ENCODE data around the gene PRKAB2. TPM values are rescaled to one million over a fixed set of nuclear protein-coding genes. Genes with fewer than 3 reads are reported as not detected.
A peak's percentile ranks its signal among the peaks of the same experiment; 100 is the strongest.

PRKAB2 gene
- total and polyA plus RNA-seq, 2 of the 13 experiments (the other 11 are each of a cell fraction or from before 2014, with no cell fraction given) = 44.0 to 118 TPM

DNA sequence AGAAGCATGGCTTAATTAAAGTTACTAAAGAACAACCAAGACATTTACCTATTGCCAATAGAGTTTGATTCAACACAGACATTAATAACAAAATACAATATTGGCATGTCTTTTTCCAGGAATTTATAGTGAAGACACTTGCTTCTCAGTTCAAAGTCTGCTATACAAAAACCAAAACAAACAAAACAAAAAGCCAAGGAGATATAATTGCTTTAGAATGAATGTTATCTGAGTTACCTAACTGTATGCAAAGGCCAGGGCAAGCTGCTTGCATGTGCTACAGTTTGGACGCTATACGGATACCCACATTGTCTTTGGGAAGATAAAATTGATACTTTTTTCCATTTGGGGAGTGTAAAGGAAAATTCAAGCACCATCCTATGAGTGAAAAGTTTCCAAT is 39.3 kb upstream of the PRKAB2 start (continued):
- TF ChIP-seq KDM2A (CRISPR knock-in tag; IDR thresholded peaks at IDR 0.05; ENCODE audit: borderline replicate concordance, low read depth) (no peak), PHF21A (CRISPR knock-in tag; IDR thresholded peaks at IDR 0.05) (no peak), SOX6 (IDR thresholded peaks at IDR 0.05) (no peak), SOX6 (CRISPR knock-in tag; IDR thresholded peaks at IDR 0.05) (peak; percentile 45; the same call in 1 of the 2 replicates), GATA4 (IDR thresholded peaks at IDR 0.05; ENCODE audit: borderline replicate concordance, low read depth) (peak; percentile 29; the same call in 1 of the 2 replicates), SNAI1 (CRISPR knock-in tag; IDR thresholded peaks at IDR 0.05; ENCODE audit: borderline replicate concordance) (no peak), ZNF292 (CRISPR knock-in tag; IDR thresholded peaks at IDR 0.05; ENCODE audit: borderline replicate concordance, low read depth) (no peak), ATRX (CRISPR knock-in tag; IDR thresholded peaks at IDR 0.05; ENCODE audit: borderline replicate concordance) (no peak), CBX5 (CRISPR knock-in tag; IDR thresholded peaks at IDR 0.05; ENCODE audit: borderline replicate concordance) (no peak), NFE2L1 (CRISPR knock-in tag; IDR thresholded peaks at IDR 0.05; ENCODE audit: borderline replicate concordance) (no peak), ZNF614 (CRISPR knock-in tag; IDR thresholded peaks at IDR 0.05; ENCODE audit: borderline replicate concordance) (0 out of 2 replicates have a peak, but pooled peaks have one; percentile 25), GATAD2A (CRISPR knock-in tag; IDR thresholded peaks at IDR 0.05) (peak; percentile 44), GATAD1 (CRISPR knock-in tag; IDR thresholded peaks at IDR 0.05) (no peak), ZNF749 (CRISPR knock-in tag; IDR thresholded peaks at IDR 0.05; ENCODE audit: borderline replicate concordance) (no peak), GPN1 (CRISPR knock-in tag; IDR thresholded peaks at IDR 0.05; ENCODE audit: borderline replicate concordance) (no peak), PPARG (CRISPR knock-in tag; conservative IDR thresholded peaks at IDR 0.05) (peak; percentile 66; the same call in 1 of the 2 replicates), ZNF878 (CRISPR knock-in tag; IDR thresholded peaks at IDR 0.05) (no peak), RFX3 (CRISPR knock-in tag; IDR thresholded peaks at IDR 0.05) (no peak), ZSCAN30 (CRISPR knock-in tag; IDR thresholded peaks at IDR 0.05) (no peak), MAF1 (CRISPR knock-in tag; IDR thresholded peaks at IDR 0.05; ENCODE audit: borderline replicate concordance) (no peak)
- TF ChIP-seq, protein P1, sequence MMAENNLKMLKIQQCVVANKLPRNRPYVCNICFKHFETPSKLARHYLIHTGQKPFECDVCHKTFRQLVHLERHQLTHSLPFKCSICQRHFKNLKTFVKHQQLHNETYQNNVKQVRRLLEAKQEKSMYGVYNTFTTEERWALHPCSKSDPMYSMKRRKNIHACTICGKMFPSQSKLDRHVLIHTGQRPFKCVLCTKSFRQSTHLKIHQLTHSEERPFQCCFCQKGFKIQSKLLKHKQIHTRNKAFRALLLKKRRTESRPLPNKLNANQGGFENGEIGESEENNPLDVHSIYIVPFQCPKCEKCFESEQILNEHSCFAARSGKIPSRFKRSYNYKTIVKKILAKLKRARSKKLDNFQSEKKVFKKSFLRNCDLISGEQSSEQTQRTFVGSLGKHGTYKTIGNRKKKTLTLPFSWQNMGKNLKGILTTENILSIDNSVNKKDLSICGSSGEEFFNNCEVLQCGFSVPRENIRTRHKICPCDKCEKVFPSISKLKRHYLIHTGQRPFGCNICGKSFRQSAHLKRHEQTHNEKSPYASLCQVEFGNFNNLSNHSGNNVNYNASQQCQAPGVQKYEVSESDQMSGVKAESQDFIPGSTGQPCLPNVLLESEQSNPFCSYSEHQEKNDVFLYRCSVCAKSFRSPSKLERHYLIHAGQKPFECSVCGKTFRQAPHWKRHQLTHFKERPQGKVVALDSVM (CRISPR knock-in tag; IDR thresholded peaks at IDR 0.05) = no peak
- TF ChIP-seq, protein P2, sequence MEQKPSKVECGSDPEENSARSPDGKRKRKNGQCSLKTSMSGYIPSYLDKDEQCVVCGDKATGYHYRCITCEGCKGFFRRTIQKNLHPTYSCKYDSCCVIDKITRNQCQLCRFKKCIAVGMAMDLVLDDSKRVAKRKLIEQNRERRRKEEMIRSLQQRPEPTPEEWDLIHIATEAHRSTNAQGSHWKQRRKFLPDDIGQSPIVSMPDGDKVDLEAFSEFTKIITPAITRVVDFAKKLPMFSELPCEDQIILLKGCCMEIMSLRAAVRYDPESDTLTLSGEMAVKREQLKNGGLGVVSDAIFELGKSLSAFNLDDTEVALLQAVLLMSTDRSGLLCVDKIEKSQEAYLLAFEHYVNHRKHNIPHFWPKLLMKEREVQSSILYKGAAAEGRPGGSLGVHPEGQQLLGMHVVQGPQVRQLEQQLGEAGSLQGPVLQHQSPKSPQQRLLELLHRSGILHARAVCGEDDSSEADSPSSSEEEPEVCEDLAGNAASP (CRISPR knock-in tag; IDR thresholded peaks at IDR 0.05; ENCODE audit: borderline replicate concordance) = peak; percentile 24; the same call in 1 of the 2 replicates
- TF ChIP-seq, protein P3, sequence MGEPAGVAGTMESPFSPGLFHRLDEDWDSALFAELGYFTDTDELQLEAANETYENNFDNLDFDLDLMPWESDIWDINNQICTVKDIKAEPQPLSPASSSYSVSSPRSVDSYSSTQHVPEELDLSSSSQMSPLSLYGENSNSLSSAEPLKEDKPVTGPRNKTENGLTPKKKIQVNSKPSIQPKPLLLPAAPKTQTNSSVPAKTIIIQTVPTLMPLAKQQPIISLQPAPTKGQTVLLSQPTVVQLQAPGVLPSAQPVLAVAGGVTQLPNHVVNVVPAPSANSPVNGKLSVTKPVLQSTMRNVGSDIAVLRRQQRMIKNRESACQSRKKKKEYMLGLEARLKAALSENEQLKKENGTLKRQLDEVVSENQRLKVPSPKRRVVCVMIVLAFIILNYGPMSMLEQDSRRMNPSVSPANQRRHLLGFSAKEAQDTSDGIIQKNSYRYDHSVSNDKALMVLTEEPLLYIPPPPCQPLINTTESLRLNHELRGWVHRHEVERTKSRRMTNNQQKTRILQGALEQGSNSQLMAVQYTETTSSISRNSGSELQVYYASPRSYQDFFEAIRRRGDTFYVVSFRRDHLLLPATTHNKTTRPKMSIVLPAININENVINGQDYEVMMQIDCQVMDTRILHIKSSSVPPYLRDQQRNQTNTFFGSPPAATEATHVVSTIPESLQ (CRISPR knock-in tag; conservative IDR thresholded peaks at IDR 0.05) = no peak
- TF ChIP-seq, protein P4, sequence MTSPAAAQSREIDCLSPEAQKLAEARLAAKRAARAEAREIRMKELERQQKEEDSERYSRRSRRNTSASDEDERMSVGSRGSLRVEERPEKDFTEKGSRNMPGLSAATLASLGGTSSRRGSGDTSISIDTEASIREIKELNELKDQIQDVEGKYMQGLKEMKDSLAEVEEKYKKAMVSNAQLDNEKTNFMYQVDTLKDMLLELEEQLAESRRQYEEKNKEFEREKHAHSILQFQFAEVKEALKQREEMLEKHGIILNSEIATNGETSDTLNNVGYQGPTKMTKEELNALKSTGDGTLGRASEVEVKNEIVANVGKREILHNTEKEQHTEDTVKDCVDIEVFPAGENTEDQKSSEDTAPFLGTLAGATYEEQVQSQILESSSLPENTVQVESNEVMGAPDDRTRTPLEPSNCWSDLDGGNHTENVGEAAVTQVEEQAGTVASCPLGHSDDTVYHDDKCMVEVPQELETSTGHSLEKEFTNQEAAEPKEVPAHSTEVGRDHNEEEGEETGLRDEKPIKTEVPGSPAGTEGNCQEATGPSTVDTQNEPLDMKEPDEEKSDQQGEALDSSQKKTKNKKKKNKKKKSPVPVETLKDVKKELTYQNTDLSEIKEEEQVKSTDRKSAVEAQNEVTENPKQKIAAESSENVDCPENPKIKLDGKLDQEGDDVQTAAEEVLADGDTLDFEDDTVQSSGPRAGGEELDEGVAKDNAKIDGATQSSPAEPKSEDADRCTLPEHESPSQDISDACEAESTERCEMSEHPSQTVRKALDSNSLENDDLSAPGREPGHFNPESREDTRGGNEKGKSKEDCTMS (CRISPR knock-in tag; conservative IDR thresholded peaks at IDR 0.05) = no peak
